Nephron progenitor cell (in vitro differentiated cells): ENCODE data around the gene GOSR2.

Experiments
- DNase-seq: peaks from one replicate; pipeline ENCODE4 v3.0.0; 2021
- H3K27ac Mint-ChIP-seq: 2 replicates; pipeline ENCODE4 v1.8.0; 2021; ENCODE audit warnings: mild to moderate bottlenecking, moderate library complexity, mixed read lengths
- H3K27me3 Mint-ChIP-seq: 2 replicates; pipeline ENCODE4 v1.8.0; 2021; ENCODE audit warnings: mild to moderate bottlenecking, low read depth, mixed read lengths; ENCODE audit not compliant: poor library complexity
- H3K36me3 Mint-ChIP-seq: 2 replicates; pipeline ENCODE4 v1.8.0; 2021; ENCODE audit warnings: low read depth, mixed read lengths
- H3K4me1 Mint-ChIP-seq: 2 replicates; pipeline ENCODE4 v1.8.0; 2021; ENCODE audit warnings: mixed read lengths
- H3K4me3 Mint-ChIP-seq: 2 replicates; pipeline ENCODE4 v1.8.0; 2021; ENCODE audit warnings: mild to moderate bottlenecking, moderate library complexity, mixed read lengths
- H3K9me3 Mint-ChIP-seq: 2 replicates; pipeline ENCODE4 v1.8.0; 2021; ENCODE audit warnings: mild to moderate bottlenecking, moderate library complexity, mixed read lengths
- TF ChIP-seq, protein P1 (sequence below): fragments of 200-600 bp; sonication (generic); IDR thresholded peaks from 2 replicates; pipeline ENCODE4 v1.5.0; 2021; ENCODE audit warnings: antibody characterized with exemption

GOSR2 gene

DNA sequence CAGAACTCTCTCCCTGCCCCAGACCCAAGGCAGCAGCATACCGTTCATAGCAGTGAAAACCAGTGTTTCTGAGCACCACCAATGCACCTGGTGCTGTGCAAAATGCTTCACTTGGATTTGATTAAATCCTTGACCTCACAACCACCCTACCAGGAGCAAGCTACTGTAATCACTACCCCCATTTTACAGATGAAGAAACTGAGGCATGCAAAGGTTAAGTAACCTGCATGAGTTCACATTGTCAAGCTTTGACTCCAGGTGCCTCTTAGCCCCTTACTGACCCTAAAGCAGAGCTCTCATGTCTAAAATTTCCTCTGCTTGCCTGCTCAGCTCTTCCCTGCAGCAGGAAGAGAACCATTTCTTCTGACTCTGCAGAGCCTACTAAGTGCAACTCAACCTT lies 34.2 kb upstream of the GOSR2 start:
- Mint-ChIP-seq H3K4me1 (peaks cover 21% of the 10 kb centered on the region), H3K36me3 (no peaks in the 10 kb centered on the region)

DNA sequence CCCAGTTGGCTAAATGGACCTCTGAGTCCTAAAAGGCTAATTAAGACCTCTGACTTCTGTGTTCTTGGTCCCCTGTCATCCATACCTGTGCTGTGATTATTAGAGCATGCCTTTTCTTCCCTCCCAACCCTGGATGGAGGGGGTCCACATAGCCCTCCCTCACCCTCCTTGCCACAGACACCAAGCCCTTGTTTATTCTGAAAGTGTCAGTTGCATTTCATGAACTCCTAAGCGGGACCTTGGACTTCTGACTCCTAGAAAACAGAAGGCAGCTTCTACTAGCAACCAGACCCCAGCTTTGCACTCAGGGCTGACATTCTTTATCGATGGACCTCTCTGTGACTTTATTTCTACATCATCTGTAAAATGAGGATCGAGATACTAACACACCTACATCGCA lies 33.4 kb upstream of the GOSR2 start:
- no peaks in the 10 kb centered on the region for H3K36me3 Mint-ChIP-seq
- no peak overlapping the region for H3K4me3 Mint-ChIP-seq
- H3K9me3 Mint-ChIP-seq: no peaks in the 10 kb centered on the region
- H3K27me3 Mint-ChIP-seq: peaks cover 29% of the 10 kb centered on the region
- no peak for DNase-seq
- H3K27ac Mint-ChIP-seq: no peak overlapping the region
- peaks cover 13% of the 10 kb centered on the region for H3K4me1 Mint-ChIP-seq
- TF ChIP-seq, protein P1, sequence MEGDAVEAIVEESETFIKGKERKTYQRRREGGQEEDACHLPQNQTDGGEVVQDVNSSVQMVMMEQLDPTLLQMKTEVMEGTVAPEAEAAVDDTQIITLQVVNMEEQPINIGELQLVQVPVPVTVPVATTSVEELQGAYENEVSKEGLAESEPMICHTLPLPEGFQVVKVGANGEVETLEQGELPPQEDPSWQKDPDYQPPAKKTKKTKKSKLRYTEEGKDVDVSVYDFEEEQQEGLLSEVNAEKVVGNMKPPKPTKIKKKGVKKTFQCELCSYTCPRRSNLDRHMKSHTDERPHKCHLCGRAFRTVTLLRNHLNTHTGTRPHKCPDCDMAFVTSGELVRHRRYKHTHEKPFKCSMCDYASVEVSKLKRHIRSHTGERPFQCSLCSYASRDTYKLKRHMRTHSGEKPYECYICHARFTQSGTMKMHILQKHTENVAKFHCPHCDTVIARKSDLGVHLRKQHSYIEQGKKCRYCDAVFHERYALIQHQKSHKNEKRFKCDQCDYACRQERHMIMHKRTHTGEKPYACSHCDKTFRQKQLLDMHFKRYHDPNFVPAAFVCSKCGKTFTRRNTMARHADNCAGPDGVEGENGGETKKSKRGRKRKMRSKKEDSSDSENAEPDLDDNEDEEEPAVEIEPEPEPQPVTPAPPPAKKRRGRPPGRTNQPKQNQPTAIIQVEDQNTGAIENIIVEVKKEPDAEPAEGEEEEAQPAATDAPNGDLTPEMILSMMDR: no peak

More for the DNA sequence above, 34.2 kb upstream of the GOSR2 start:
- Mint-ChIP-seq H3K27ac (no peak overlapping the region), H3K9me3 (no peaks in the 10 kb centered on the region), H3K27me3 (peaks cover 30% of the 10 kb centered on the region), H3K4me3 (no peak overlapping the region)
- DNase-seq: no peak
- TF ChIP-seq, protein P1: no peak

DNA sequence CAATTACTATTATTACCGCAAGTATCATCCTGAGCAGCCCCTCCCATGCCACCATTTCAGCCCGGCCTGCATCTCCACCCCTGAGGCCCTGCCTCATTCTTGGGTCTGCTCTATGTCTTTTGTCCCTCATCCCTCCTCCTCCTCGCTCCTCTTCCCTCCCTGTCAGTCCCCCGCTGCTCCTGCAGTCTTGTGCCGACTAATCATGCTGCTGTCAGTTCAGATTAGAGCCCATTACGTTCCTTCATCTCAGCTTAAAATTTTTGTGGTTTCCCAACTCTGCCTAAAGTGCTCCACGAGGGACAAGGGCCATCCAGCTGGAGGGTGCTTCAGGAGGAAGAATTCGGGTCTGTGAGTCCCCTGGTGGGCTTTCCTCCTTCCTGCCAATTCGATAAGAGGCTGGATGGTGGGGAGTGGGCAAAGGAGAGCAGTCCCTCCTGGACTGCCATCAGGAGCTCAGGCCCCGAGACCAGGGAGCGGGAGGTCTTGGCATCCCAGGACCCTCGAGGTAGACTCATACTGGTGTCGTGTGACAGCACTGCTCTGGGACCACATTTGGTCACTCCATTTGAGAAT lies 32.9 kb upstream of the GOSR2 start:
- no peak for DNase-seq
- no peak overlapping the region for H3K27ac Mint-ChIP-seq
- TF ChIP-seq, protein P1: no peak
- H3K4me1 Mint-ChIP-seq: peaks cover 9% of the 10 kb centered on the region
- no peak overlapping the region for H3K4me3 Mint-ChIP-seq
- H3K36me3 Mint-ChIP-seq: no peaks in the 10 kb centered on the region
- no peaks in the 10 kb centered on the region for H3K9me3 Mint-ChIP-seq
- H3K27me3 Mint-ChIP-seq: peaks cover 24% of the 10 kb centered on the region

DNA sequence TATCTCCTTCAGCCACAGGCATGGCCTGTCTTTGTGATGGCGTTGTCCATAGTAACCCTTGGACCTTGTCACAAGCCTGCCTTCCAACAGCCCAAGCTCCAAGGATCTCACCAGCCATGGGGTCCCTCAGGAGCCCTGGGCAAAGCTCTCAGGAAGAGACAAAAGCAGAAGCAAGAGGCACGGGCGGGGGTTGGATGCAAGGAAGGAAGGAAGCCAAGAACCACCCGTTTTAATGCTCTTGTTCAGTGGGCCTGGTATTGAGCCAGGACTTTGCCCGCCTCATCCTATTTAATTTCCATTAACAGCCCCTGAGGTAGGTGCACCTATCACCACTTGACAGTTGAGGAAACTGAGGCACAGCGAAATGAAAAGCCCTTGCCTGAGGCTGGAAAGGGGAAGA lies 32.3 kb upstream of the GOSR2 start:
- DNase-seq: no peak
- Mint-ChIP-seq H3K27me3 (peaks cover 21% of the 10 kb centered on the region), H3K4me1 (peaks cover 9% of the 10 kb centered on the region), H3K27ac (no peak overlapping the region), H3K4me3 (no peak overlapping the region), H3K9me3 (no peaks in the 10 kb centered on the region), H3K36me3 (no peaks in the 10 kb centered on the region)
- TF ChIP-seq, protein P1: no peak

DNA sequence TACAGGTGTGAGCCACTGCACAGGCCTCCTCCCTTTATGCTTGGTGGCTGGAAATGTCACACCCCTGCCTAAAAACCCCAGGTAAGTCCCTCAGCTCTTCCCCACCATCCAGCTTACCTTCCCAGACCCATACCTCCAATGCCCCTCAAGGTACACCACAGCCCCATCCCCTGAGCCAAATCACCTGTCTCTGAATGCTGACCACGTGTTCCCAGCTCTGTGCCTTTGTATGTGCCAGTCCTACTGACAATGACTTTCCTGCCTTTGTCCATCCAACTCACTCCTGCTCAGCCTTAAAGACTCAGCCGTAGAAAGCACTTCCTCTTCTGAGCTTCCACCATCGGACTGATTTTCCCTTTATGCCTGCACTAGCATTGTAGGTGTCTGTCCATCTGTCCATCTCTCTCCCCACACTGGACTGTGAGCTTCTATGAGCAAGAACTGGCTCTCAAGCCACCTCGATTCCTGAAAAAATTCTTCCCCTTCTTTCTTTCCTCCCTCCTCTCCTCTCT lies 30.7 kb upstream of the GOSR2 start:
- Mint-ChIP-seq H3K4me1 (peaks cover 9% of the 10 kb centered on the region), H3K36me3 (no peaks in the 10 kb centered on the region), H3K4me3 (no peak overlapping the region), H3K27ac (no peak overlapping the region), H3K9me3 (no peaks in the 10 kb centered on the region), H3K27me3 (peaks cover 29% of the 10 kb centered on the region)
- TF ChIP-seq, protein P1: no peak
- DNase-seq: no peak

DNA sequence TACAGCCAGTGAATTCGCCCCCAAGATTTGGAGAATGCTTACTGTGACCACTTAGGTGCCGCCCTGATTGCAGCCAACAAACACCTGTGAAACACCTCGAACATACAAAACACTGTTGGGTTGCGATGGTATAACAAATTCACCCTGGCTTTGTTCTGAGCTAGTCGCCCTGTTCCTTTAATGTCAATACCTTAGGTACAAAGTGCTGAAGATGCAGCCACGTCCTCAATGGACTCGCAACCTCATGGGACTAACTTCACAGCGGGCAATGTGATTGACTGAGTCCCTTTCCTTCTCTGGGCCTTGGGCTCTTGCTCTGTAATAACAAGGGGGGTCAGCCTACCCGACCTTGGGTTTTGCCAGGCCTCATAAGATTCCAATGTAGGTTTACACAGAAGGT lies 28.9 kb upstream of the GOSR2 start:
- Mint-ChIP-seq H3K4me1 (peaks cover 9% of the 10 kb centered on the region), H3K36me3 (no peaks in the 10 kb centered on the region), H3K9me3 (peaks cover 7% of the 10 kb centered on the region), H3K4me3 (no peak overlapping the region), H3K27me3 (peaks cover 23% of the 10 kb centered on the region), H3K27ac (no peak overlapping the region)
- no peak for DNase-seq
- TF ChIP-seq, protein P1: no peak
